Skin epidermis (tissue), 12 donors: Measurements from ENCODE around the gene TMEM106B.
"Not testable (repeated sequence)": the region's sequence is repeated elsewhere in the genome, so short reads cannot be mapped to it uniquely, and the experiment has no call there.

Experiments used
- H3K27ac ChIP-seq, 21 experiments: fragments of 200-600 bp; sonication (generic) in 11 of 21; one replicate each; pipeline ENCODE4 v1.5.0; 2020; ENCODE audit warnings: mild to moderate bottlenecking in 3 of 21, inconsistent platforms in 2 of 21, moderate library complexity in 2 of 21
- H3K4me3 ChIP-seq, 7 experiments: fragments of 200-600 bp; sonication (generic) in 2 of 7; one replicate each; pipeline ENCODE4 v1.5.0; 2020; ENCODE audit warnings: inconsistent platforms in 2 of 7, mild to moderate bottlenecking in 2 of 7, moderate library complexity in 1 of 7

The TMEM106B gene

DNA sequence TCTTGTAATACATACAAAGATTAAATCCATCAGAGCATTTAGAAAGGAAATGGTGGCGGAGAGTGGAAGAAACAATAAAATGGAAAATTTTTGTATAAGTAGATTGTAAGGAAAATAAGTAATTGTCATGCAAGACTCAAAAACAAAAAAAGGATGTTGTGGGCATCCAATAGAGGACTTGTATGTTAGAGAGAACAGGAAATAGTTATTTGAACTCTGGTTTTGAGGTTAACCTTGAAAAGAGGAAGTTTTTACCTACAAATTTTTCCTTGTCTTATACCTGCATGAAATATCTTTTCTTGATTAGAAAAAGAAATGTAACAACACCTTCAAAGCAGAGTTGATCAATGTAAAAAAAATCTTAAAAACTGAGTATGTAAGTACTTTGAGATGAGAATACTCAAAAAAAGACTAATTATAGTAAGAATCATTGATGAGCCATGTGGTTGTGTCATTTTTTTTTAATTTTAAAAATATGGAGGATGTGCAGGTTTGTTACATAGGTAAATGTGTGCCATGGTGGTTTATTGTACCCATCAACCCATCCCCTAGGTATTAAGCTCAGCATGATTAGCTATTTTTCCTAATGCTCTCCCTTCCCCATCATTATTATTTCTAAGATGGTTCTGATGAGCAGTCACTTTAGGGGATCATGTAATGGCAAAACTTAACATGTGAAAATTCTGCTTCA, 11.9 kb downstream of the TMEM106B start:
- Histone ChIP-seq H3K27ac (peak overlapping the region in 1 of 21 experiments; percentile 51), H3K4me3 (no peak overlapping the region)

DNA sequence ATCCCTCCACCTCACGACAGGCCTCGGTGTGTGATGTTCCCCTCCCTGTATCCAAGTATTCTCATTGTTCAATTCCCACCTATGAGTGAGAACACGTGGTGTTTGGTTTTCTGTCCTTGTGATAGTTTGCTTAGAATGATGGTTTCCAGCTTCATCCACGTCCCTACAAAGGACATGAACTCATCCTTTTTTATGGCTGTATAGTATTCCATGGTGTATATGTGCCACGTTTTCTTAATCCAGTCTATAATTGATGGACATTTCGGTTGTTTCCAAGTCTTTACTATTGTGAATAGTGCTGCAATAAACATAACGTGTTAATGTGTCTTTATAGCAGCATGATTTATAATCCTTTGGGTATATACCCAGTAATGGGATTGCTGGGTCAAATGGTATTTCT, 13.9 kb downstream of the TMEM106B start:
- not testable (repeated sequence) for H3K4me3 ChIP-seq, H3K27ac ChIP-seq

DNA sequence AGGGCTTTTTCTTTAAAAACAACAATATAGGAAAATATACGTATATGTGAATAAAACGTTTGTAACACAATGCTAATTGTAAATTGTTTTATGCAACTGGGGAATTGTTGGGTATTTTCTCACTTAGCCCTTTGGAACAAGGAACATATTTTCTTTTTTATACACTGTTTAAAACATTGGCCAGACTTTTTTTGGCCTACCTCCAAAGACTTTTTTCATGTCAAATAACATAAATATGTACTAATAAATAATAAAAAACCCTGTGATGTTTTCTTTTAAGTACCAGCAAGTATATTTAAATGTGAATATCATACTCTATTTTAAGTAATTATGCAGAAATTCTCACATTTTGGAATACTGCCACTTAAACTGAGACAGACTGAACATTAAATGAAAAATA, 15.7 kb downstream of the TMEM106B start:
- Histone ChIP-seq H3K4me3 (no peak overlapping the region), H3K27ac (no peak overlapping the region)

DNA sequence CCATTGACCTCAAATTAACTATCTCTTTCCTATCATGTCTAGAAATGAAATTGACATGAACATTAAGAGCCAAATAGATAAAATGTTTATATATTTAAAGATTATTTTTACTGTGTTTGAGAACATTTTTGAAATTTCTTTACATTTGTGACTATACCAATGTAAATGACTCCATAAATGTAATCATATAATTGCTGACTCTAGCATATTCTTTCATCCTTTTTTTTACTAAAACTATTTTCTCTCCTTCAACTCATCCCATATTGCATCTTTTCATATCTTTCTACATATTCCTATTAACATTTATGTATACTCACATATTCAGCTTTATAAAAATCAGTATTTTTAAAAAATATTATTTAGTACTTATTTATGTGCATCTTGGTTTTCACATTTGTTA, 16.9 kb downstream of the TMEM106B start:
- no peak overlapping the region for H3K27ac ChIP-seq
- H3K4me3 ChIP-seq, result no peak overlapping the region

DNA sequence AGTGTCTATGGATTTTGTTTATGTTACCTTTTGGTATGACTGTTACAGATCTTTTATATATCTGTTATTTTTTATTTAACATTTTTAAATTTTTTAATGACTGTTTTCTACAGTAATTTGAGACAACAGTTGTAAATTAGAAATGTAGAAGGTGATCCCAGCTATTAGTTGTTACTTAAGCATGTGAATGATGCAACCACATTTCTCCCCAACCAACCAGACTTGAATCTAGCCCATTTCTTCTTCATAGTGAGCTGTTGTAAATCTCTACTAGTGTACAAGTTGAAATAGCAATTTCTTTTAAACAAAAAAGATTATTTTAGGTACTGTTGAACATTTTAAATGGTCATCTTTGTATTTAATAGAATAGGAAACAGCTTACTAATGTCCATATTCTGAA, 18.0 kb downstream of the TMEM106B start:
- Histone ChIP-seq H3K4me3 (no peak overlapping the region), H3K27ac (no peak overlapping the region)

DNA sequence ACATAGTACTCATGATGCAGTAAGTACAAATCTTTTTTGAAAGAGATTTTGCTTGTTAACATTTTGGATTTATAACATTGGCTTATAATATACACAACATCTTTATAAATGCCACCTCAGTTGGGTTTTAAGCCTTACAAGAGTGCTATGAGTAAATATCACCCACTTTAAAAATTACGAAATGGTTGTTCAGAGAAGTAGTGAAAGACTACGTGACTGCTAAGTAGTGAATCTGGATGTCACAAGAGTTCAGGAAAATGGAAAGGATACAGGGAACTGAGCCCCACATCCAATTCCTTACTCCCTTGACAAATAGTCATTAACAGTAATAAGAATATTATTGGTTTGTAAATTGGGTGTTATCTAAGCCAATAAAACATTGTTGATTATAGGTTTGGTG, 20.0 kb downstream of the TMEM106B start:
- H3K27ac ChIP-seq, result no peak overlapping the region
- no peak overlapping the region for H3K4me3 ChIP-seq

DNA sequence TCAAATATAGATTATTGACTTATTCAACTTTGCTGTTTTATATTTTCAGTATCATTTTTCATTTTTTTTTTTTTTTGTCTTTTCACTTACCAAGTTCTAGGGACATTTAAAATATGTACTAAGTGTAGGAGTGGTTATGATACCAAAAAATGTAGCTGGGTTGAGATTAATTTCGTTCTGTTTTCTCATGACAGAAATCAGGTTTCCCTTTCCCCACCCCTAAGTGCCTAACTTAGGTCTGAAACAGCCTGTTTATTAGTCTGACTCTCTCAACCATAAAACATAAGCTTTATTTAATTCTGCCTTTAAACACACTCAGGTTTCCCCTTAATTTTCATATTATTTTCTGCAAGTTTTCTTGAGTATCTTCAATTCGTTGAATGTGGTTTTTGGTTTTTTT, 22.1 kb downstream of the TMEM106B start:
- H3K4me3 ChIP-seq, result no peak overlapping the region

DNA sequence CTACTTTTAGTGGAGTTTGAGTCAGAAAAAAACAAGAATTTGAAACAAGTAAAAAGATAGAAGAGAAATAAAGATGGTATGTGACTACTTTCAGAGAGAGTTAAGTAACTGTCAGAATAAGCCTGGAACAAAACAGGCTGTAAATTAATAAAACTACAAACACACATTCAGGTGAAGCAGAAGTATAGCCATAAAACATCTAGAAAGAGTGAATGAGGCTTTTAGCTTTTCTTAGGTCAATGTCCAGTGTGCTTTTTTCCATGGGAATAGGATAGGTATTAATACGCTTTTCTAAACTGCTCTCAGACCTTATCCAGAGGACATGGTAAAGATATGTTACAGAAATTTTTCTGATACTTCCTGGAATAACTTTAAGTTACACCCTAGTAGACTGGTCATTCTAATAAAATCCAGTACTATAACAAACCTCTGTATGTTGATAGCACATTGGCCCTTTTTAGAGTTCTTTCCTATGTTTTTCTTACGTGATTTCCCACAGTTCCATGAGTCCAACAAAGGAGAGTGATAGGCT, 23.3 kb downstream of the TMEM106B start:
- Histone ChIP-seq H3K27ac (no peak overlapping the region), H3K4me3 (no peak overlapping the region)

More for the DNA sequence above, 22.1 kb downstream of the TMEM106B start:
- no peak overlapping the region for H3K27ac ChIP-seq

DNA sequence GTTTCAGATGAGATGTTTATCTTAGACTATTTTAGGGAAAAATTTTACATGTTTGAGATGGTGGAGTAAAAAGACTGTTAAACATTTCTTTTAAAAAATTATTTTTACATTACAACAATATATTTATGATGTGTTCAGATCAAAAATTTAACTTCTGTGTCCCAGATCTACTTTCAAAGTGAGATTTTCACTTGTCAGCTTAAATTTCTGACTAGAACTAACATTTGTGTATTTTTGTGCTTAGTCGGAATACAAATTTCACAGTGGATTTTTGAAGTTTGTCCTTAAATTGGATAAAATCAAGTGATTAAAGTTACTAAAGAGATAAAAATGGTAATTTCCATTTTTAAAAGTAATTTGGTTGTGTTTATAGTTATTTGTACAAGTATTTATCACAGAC, 24.9 kb downstream of the TMEM106B start:
- H3K4me3 ChIP-seq, result no peak overlapping the region
- H3K27ac ChIP-seq, result no peak overlapping the region

DNA sequence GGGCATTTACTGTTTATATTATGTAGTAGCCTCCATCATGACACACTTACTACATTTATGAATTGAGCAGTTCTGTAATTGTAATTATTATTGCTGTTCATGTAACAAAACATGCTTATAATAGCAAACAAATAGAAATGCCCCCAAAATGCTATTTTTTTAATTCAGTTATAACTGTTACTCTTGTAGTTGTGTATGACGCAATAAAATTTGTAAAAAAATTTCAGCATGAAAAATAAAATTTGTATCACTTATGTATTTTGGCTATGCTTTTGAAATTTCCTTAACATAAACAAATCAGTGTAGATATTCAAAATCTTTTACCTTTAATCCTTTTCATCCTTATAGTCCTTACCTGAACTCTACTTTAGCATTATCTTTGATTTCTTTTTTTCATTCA, 25.9 kb downstream of the TMEM106B start:
- H3K4me3 ChIP-seq, result no peak overlapping the region
- H3K27ac ChIP-seq, result no peak overlapping the region

DNA sequence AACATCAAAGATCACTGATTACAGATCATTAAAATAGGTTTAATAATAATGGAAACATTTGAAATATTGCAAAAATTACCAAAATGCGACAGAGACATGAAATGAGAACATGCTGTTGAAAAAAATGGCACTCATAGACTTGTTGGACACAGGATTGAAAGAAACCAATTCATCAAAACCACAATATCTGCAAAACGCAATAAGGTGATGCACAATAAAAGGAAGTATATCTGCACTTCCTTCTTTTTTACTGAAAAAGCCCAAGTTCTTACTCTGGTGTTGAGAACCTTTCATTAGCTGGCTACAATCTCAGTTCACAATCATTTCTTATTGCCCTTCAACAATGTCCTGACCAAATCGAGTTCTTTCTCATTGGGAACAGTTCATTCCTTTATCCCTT, 28.7 kb downstream of the TMEM106B start:
- H3K27ac ChIP-seq, result no peak overlapping the region
- no peak overlapping the region for H3K4me3 ChIP-seq

DNA sequence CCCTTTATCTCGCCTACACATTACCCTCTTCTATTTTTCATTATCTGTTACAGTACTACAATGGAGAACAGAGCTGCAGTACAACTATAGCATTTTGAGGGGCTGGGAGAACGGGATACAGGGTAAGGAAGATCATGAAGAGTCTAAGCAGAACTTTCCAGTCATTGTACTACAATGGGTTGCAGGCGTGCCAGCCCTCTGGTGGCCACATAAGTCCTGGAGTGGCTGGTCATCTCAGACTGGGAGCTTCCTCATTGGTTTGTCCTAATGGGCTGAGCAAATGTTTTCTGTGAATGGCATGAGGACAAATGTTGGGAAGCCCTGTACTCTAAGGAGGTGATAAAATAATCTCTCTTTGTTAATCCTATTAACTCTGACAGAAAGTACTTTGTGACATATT, 33.0 kb downstream of the TMEM106B start:
- no peak overlapping the region for H3K27ac ChIP-seq
- H3K4me3 ChIP-seq, result no peak overlapping the region

DNA sequence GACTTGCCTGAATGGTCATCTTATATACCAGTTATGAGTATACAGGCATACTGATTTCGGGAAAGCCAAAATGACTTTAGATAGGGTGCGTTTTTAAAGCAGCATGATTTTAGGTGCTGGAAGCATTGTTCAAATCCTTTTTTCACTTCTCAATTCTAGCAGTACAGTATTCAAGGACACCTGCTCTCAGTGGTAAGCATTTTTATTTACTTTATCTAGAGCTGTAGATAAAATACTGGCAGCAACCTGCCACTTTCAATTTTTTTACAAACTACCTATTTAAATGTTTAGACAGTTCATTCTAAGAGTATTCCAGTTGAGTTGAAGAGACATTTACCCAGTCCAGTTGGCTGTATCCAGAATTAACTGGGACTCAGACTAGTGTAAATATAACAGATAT, 33.6 kb downstream of the TMEM106B start:
- Histone ChIP-seq H3K27ac (no peak overlapping the region), H3K4me3 (no peak overlapping the region)

DNA sequence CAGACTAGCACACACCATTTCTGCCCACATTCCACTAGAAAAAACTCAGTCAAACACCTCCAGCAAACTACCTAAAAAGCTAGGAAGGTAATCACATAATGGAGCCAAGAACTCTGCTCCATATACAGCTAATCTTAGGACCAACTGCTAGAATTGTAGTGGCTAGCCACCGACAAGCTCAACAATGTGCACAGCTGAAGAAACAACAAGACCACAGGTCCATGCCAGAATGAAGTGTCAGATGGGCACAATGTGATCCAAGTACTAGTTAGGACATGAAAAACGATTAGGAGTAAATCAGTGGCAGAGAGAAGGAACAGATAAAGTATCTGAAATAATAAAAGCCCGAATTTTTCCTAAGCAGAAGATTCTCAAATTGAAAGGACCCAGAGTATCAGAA, 38.6 kb downstream of the TMEM106B start:
- Histone ChIP-seq H3K4me3 (no peak overlapping the region), H3K27ac (no peak overlapping the region)

DNA sequence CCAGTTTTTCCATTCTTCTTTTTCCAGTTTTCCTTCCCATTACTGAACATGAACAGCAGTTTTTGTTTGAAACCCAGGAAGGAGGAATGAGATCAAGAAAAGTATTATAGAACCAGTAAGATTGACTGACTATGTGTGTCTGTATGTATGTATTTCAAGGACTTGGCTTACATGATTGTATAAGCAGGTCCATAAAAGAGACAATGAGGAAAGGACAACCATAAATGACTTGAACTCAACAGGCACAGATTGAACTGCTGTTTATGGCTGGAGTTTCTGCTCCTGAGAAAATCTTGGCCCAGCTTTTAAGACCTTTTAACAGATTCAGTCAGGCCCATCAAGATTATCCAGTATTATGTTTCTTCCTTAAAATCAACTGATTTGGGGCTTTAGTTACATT, 39.1 kb downstream of the TMEM106B start:
- Histone ChIP-seq H3K4me3 (no peak overlapping the region), H3K27ac (no peak overlapping the region)

DNA sequence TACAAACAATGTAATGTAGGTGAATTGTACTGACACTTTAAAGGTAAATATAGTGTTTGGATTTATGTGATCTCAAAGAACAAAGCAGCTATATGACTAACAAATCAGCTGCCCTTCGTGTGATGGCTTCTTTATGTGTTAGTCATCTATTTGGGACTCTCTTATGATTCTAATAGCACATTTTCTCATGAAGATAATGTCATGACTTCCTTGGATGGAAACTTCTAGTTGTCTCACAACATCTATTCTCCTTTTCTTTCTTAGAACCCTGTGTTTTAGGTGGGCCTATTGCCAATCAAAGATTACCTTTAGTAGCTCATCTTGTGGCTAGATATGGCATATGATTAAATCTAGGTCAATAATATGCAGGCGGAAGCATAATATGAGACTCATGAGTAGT, 45.0 kb downstream of the TMEM106B start:
- Histone ChIP-seq H3K4me3 (no peak overlapping the region), H3K27ac (peak overlapping the region in 1 of 21 experiments; percentile 78)

DNA sequence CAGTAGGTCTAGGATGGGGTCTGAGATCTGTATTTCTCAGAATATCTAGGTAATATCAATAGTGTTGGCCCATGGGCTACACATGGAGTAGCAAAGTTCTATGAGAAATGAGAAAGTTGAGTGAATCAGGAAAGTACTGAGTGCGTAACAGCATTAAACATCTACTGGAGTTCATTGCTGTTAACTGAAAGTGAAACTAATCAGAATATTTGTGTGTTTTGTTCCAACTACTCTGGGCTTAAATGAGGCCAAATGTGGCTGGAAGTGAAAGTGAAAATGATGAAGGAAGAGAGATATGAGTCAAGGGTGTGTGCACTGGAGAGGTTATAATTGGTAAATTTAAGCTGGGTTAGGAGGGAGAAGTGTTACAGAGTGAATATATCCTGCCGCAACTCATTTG, 46.5 kb downstream of the TMEM106B start:
- Histone ChIP-seq H3K4me3 (peak overlapping the region in 2 of 7 experiments; percentile 6), H3K27ac (peak overlapping the region in 3 of 21 experiments; percentile 27 to 78 (median 58))

DNA sequence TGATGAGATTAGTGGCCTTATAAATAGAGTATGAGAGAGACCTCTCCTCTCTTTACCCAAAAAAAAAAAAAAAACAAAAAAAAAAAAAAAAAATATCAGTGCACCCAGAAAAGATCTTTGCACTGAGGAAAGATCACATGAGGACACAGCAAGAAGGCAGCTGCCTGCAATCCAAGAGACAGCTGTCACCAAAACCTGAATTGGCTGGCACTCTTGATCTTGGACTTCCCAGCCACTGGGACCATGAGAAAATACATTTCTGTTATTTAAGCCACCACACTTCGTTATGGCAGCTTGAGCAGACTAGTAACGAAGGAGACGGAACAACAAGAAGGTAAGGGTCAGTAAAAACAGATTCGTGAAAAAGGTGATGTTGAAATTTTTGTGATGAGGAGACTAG, 47.0 kb downstream of the TMEM106B start:
- H3K4me3 ChIP-seq, result no peak overlapping the region
- H3K27ac ChIP-seq, result peak overlapping the region in 3 of 21 experiments; percentile 27 to 58 (median 52)

DNA sequence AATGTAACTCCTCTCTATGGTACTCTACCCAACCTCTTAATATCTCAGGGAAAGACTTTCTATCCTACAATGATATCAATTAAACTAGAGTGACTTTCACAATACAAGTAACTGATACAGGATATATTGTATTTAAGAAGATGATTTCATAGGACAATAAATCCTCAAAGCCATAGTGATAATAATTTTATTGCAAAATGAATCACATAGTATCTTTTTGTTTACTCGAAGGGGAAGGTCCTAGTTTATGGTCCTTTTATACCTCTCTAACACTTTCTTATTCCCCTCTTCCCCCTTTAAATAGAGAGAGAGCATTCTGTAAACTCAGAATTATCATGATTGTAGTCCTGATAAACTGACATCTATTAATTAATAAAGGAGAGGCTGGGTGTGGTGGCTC, 56.4 kb downstream of the TMEM106B start:
- Histone ChIP-seq H3K27ac (no peak overlapping the region), H3K4me3 (no peak overlapping the region)

DNA sequence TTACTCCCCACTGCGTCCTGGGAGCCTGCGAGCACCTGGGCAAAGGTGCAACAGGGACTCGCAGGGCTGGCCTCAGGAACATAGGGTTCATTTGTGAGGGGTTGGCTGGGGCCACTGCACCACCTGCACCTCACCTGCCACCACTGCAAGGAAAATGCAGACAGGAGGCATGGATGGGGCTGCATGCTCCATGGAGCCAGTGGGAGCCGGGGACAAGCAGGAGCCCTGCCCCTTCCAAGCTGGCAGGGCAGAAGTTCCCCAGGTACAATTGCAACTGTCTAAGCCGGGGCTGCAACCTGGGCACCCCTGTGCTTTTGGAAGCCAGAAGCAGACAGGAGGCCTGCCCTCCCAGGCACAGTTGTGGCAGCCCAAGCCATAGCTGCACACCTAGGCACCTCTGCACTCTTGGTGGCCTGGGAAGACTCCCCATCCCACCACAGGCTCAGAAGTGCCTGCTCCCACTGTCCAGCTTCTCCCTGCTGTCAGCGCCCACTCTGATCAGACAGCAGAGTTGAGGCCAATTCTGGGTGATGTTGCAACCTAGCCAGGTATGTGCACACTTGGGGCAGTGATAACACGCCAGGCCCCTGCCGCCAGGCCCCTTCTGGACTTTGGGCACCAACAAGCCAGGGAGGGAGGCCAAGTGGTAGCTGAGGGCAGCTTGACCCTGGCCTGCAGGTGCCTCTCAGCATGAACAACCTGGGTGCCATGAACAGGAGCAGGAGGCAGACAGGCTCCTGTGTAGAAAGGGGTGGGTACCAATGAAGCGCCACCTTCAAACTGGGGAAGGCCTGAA, 58.2 kb downstream of the TMEM106B start:
- Histone ChIP-seq H3K27ac (no peak overlapping the region), H3K4me3 (no peak overlapping the region)

DNA sequence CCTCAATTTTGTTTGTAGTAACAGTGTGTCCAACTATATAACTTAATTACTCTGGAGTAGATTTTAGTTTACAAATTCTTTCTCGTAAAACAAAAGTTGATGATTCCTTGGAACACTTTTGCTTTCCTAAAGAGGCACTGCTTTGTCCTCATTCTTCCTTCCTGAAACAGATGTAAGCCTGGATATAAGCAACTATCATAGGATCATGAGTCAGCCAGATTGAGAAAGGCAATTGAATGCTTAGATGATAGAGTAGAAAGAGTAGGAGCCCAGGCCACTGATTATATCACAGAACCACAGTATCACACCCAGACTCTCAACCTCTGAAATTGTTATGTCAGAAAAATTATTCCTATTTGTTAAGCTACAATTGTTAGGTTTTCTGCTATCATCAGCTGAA, 69.9 kb downstream of the TMEM106B start:
- Histone ChIP-seq H3K4me3 (no peak overlapping the region), H3K27ac (no peak overlapping the region)
